KMS-11 (cell line): Measurements from ENCODE around the gene RPUSD2.
"Not testable (repeated sequence)": the region's sequence is repeated elsewhere in the genome, so short reads cannot be mapped to it uniquely, and the experiment has no call there.

Experiments
- H2AFZ ChIP-seq: fragments of 200-600 bp; sonication (generic); 2 replicates; pipeline ENCODE4 v1.6.1; 2016; ENCODE audit warnings: antibody characterized with exemption, mixed run types, low read depth
- H3K27ac ChIP-seq: fragments of 200-600 bp; sonication (generic); 2 replicates; pipeline ENCODE4 v1.6.1; 2016; ENCODE audit warnings: mild to moderate bottlenecking, mixed run types
- H3K27me3 ChIP-seq: fragments of 200-600 bp; sonication (generic); 2 replicates; pipeline ENCODE4 v1.6.1; 2017; ENCODE audit warnings: mild to moderate bottlenecking, low read depth, mixed run types, moderate library complexity; ENCODE audit not compliant: insufficient read depth
- H3K36me3 ChIP-seq: fragments of 200-600 bp; sonication (generic); 2 replicates; pipeline ENCODE4 v1.6.1; 2017; ENCODE audit warnings: mild to moderate bottlenecking, mixed run types; ENCODE audit not compliant: insufficient read depth
- H3K4me1 ChIP-seq: fragments of 200-600 bp; sonication (generic); 2 replicates; pipeline ENCODE4 v1.6.1; 2016; ENCODE audit warnings: mild to moderate bottlenecking, low read depth, mixed run types; ENCODE audit not compliant: poor library complexity, severe bottlenecking
- H3K4me2 ChIP-seq: fragments of 200-600 bp; sonication (generic); 2 replicates; pipeline ENCODE4 v1.7.0; 2016; ENCODE audit warnings: mild to moderate bottlenecking, mixed run types
- H3K4me3 ChIP-seq: fragments of 200-600 bp; sonication (generic); IDR thresholded peaks from 2 replicates; pipeline ENCODE4 v1.6.1; 2017; ENCODE audit warnings: low read depth, low read length, mixed read lengths; ENCODE audit not compliant: insufficient read depth
- H3K79me2 ChIP-seq: fragments of 200-600 bp; sonication (generic); 2 replicates; pipeline ENCODE4 v1.6.1; 2016; ENCODE audit warnings: low read depth, mixed run types; ENCODE audit not compliant: insufficient read depth
- H3K9ac ChIP-seq: fragments of 200-600 bp; sonication (generic); 2 replicates; pipeline ENCODE4 v1.6.1; 2016; ENCODE audit warnings: mild to moderate bottlenecking, mixed run types
- H4K20me1 ChIP-seq: fragments of 200-600 bp; sonication (generic); 2 replicates; pipeline ENCODE4 v1.6.1; 2016; ENCODE audit warnings: mild to moderate bottlenecking, mixed run types; ENCODE audit not compliant: insufficient read depth
- TF ChIP-seq, protein P1 (sequence below): fragments of 200-600 bp; sonication (generic); conservative IDR thresholded peaks from 2 replicates; pipeline ENCODE4 v1.6.1; 2017; ENCODE audit warnings: low read depth, mild to moderate bottlenecking, antibody characterized with exemption, low read length, moderate library complexity, mixed read lengths

RPUSD2 gene

DNA sequence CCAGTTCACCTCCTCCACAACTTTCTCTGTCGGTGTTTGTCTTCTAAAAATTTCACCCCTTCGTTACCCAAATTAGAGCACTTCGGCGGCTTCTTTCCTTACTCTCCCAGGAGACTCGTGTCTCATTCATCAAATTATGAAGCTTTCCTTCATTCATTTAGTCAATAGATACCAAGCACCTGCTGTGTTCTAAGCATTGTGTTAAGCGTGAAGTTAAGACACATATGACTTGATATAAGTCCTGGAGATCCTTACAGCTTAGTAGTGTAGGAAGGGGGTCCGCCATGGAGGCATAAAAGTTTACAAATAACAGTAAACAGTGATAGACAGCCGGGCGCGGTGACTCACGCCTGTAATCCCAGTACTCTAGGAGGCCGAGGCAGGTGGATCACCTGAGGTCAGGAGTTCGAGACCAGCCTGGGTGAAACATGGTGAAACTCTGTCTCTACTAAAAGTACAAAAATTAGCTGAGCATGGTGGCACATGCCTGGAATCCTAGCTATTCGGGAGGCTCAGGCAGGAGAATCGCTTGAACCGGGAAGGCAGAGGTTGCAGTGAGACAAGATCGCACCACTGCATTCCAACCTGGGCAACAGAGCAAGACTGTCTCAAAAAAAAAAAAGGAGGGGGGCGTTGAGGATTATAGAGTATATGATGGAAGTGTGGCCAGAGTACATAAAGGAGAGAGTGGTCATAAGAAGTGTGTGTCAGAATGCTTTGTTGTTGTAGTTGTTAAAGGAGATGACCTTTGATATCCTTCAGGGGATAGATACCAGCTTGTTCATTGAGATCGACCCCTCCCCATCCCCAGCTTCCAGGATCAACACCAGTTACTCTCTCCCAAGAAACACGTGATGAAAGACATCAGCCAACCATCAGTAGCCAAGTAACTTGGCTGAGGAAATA, 3.5 kb upstream of the RPUSD2 start:
- no peaks in the 10 kb centered on the region for H3K36me3 ChIP-seq
- TF ChIP-seq, protein P1, sequence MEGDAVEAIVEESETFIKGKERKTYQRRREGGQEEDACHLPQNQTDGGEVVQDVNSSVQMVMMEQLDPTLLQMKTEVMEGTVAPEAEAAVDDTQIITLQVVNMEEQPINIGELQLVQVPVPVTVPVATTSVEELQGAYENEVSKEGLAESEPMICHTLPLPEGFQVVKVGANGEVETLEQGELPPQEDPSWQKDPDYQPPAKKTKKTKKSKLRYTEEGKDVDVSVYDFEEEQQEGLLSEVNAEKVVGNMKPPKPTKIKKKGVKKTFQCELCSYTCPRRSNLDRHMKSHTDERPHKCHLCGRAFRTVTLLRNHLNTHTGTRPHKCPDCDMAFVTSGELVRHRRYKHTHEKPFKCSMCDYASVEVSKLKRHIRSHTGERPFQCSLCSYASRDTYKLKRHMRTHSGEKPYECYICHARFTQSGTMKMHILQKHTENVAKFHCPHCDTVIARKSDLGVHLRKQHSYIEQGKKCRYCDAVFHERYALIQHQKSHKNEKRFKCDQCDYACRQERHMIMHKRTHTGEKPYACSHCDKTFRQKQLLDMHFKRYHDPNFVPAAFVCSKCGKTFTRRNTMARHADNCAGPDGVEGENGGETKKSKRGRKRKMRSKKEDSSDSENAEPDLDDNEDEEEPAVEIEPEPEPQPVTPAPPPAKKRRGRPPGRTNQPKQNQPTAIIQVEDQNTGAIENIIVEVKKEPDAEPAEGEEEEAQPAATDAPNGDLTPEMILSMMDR, result no peak
- peak overlapping the region; percentile 42 for H3K4me2 ChIP-seq
- peaks cover 23% of the 10 kb centered on the region for H3K79me2 ChIP-seq
- peak overlapping the region; percentile 79; the same call in 1 of the 2 replicates for H3K9ac ChIP-seq
- peak overlapping the region; percentile 99 for H2AFZ ChIP-seq
- H3K4me1 ChIP-seq, result peaks cover 35% of the 10 kb centered on the region
- H4K20me1 ChIP-seq, result no peaks in the 10 kb centered on the region
- H3K27ac ChIP-seq, result peak overlapping the region; percentile 5; the same call in 1 of the 2 replicates
- no peaks in the 10 kb centered on the region; the same call in 1 of the 2 replicates for H3K27me3 ChIP-seq
- no peak overlapping the region for H3K4me3 ChIP-seq

DNA sequence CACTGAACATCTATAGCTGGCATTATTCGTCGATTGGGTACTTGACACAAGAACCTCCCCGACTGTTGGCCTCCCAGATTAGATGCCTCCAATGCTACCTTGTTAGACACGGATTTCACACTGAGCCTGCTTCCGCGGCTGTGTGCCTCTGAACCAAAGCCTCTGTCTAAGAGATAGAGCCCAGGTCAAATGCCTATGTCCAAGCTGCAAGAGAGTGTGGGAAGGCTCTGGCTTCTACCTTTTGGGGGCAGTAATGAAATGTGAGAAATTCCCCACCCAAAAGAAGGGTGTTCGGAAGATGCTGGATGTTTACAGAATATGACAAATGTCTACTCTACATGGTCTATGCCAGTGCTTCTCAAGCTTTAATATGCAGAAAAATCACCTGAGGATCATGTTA, 2.0 kb upstream of the RPUSD2 start:
- Histone ChIP-seq H3K79me2 (peaks cover 23% of the 10 kb centered on the region), H3K36me3 (no peaks in the 10 kb centered on the region), H3K4me3 (no peak overlapping the region), H3K4me1 (peaks cover 37% of the 10 kb centered on the region), H4K20me1 (no peaks in the 10 kb centered on the region), H3K4me2 (peak overlapping the region; percentile 7; the same call in 1 of the 2 replicates), H3K27me3 (no peaks in the 10 kb centered on the region; the same call in 1 of the 2 replicates), H3K27ac (no peak overlapping the region), H3K9ac (no peak overlapping the region), H2AFZ (no peak overlapping the region)
- TF ChIP-seq, protein P1, result peak; percentile 31; the same call in 1 of the 2 replicates

DNA sequence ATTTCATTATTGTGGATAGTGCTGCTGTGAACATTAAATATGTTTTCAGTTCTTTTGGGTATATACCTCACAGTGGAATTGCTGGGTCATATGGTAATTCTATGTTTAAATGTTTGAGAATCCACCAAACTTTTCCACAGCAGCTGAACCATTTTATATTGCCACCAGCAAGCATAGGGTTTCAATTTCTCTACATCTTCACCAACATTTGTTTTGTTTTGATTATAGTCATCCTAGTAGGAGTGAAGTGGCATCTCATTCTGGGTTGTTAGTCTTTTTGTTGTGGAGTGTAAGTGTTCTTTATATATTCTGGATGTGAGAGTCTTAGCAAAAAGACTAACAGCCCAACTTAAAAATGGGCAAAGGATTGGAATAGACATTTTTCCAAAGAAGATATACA, 6.0 kb downstream of the RPUSD2 start:
- TF ChIP-seq, protein P1, result no peak

DNA sequence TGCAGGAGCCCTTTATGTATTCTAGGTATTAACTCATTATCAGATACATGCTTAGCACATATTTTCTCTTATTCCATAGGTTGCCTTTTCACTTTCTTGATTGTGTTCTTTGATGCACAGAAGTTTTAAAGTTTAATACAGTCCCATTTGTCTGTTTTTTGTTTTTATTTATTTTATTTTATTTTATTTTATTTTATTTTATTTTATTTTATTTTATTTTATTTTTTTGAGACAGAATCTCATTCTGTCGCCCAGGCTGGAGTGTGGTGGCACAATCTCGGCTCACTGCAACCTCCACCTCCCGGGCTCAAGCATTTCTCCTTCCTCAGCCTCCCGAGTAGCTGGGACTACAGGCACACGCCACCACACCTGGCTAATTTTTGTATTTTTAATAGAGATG, 7.8 kb downstream of the RPUSD2 start:
- H3K9ac ChIP-seq, H3K27ac ChIP-seq, H3K36me3 ChIP-seq, H3K79me2 ChIP-seq, H4K20me1 ChIP-seq, H3K4me2 ChIP-seq, H3K4me1 ChIP-seq, H3K27me3 ChIP-seq, H2AFZ ChIP-seq, H3K4me3 ChIP-seq: not testable (repeated sequence)

More for the DNA sequence above, 6.0 kb downstream of the RPUSD2 start:
- H4K20me1 ChIP-seq, result no peaks in the 10 kb centered on the region; the same call in 1 of the 2 replicates
- H3K27me3 ChIP-seq, result no peaks in the 10 kb centered on the region
- H3K4me2 ChIP-seq, result no peak overlapping the region
- no peak overlapping the region for H3K9ac ChIP-seq
- H3K4me3 ChIP-seq, result no peak overlapping the region
- H3K79me2 ChIP-seq, result peaks cover 8% of the 10 kb centered on the region
- H3K4me1 ChIP-seq, result peaks cover 7% of the 10 kb centered on the region
- H3K36me3 ChIP-seq, result no peaks in the 10 kb centered on the region; the same call in none of the 2 replicates
- no peak overlapping the region for H2AFZ ChIP-seq
- H3K27ac ChIP-seq, result no peak overlapping the region

DNA sequence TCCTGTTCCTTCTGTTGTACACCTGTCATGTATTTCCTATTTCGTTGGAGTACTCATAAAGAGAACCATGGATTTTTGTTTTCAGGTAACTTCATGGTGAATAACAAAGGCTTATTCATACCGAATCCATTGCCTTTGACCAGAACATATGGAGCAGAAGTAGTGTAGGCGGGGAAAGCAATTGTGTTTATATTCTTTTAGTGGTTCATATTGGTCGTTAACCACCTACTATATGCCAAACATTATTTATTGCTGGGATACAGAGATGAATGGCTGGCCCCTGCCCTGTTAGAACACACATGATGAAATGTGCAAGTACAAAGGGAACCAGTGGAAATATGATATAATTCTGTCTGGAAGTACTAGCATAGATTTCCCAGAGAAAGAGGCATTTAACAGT, 9.8 kb downstream of the RPUSD2 start:
- Histone ChIP-seq H3K79me2 (no peaks in the 10 kb centered on the region), H3K4me1 (no peaks in the 10 kb centered on the region), H3K27me3 (no peaks in the 10 kb centered on the region), H3K4me3 (no peak overlapping the region), H3K4me2 (no peak overlapping the region), H3K27ac (no peak overlapping the region), H3K9ac (no peak overlapping the region), H4K20me1 (no peaks in the 10 kb centered on the region; the same call in 1 of the 2 replicates), H3K36me3 (no peaks in the 10 kb centered on the region; the same call in 1 of the 2 replicates), H2AFZ (no peak overlapping the region)
- TF ChIP-seq, protein P1, result no peak

DNA sequence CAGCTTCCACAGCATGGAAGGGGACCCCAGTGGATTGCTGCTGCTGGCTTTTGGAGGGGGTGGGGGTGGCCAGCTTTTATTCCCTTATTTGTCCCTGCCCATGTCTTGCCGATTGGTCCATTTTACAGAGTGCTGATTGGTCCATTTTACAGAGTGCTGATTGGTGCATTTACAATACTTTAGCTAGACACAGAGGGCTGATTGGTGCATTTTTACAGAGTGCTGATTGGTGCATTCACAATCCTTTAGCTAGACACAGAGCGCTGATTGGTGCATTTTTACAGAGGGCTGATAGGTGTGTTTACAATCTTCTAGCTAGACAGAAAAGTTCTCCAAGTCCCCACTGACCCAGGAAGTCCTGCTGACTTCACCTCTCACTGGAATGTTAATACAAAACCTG, 12.7 kb downstream of the RPUSD2 start:
- not testable (repeated sequence) for H3K79me2 ChIP-seq, H3K4me3 ChIP-seq, H3K4me2 ChIP-seq, H3K9ac ChIP-seq, H3K27me3 ChIP-seq, H3K27ac ChIP-seq, H3K4me1 ChIP-seq, H2AFZ ChIP-seq, H4K20me1 ChIP-seq, H3K36me3 ChIP-seq
